Gastrocnemius medialis (tissue), 4 donors: ENCODE measurements around the gene GLT6D1. TPM values are rescaled to one million over a fixed set of nuclear protein-coding genes. Genes with fewer than 3 reads are reported as not detected.

Experiments used
- ATAC-seq, 2 donors: fragments of 150-250 bp; one replicate each; pipeline ENCODE4 v1.9.1; 2016
- DNase-seq, 2 donors: peaks; one replicate each; pipeline ENCODE4 v3.0.0-alpha.2; 2019
- H3K27ac ChIP-seq, 4 donors: fragments of 200-600 bp; sonication (generic); 1 replicate in 1 of 4; 2 replicates in 3 of 4; pipeline ENCODE4 v1.5.1; 2016 to 2018; ENCODE audit warnings: mild to moderate bottlenecking in 2 of 4, moderate library complexity in 1 of 4
- H3K27me3 ChIP-seq, 3 donors: fragments of 200-600 bp; sonication (generic) in 2 of 3; 1 replicate in 1 of 3; 2 replicates in 2 of 3; pipeline versions ENCODE4 v1.5.1 to v1.6.0; 2016 to 2019; ENCODE audit warnings: mild to moderate bottlenecking in 1 of 3, moderate library complexity in 1 of 3
- H3K36me3 ChIP-seq, 2 donors: fragments of 200-600 bp; sonication (generic) in 1 of 2; one replicate each; pipeline ENCODE4 v1.5.1; 2017 to 2018
- H3K4me1 ChIP-seq, 2 donors: fragments of 200-600 bp; sonication (generic) in 1 of 2; one replicate each; pipeline ENCODE4 v1.5.1; 2016 to 2017; ENCODE audit warnings: mild to moderate bottlenecking in 2 of 2
- H3K4me3 ChIP-seq, 4 donors: fragments of 200-600 bp; sonication (generic) in 3 of 4; 1 replicate in 1 of 4; 2 replicates in 3 of 4; pipeline ENCODE4 v1.5.1; 2016 to 2019; ENCODE audit warnings: mild to moderate bottlenecking in 2 of 4
- H3K9me3 ChIP-seq, 3 donors: fragments of 200-600 bp; sonication (generic) in 2 of 3; 1 replicate in 1 of 3; 2 replicates in 2 of 3; pipeline ENCODE4 v1.5.1; 2016 to 2019
- CTCF ChIP-seq, 5 experiments: fragments of 450-650 bp in 3 of 5; fragments of 200-600 bp in 2 of 5; sonication (generic) in 2 of 5; IDR thresholded peaks in 4 of 5; conservative IDR thresholded peaks in 1 of 5; 1 replicate in 4 of 5; 2 replicates in 1 of 5; pipeline ENCODE4 v1.5.1; 2016 to 2019; ENCODE audit warnings: antibody characterized with exemption in 5 of 5, mild to moderate bottlenecking in 3 of 5, moderate library complexity in 3 of 5
- POLR2A ChIP-seq, 2 donors: fragments of 450-650 bp; IDR thresholded peaks; one replicate each; pipeline ENCODE4 v1.6.1; 2017; ENCODE audit warnings: antibody characterized with exemption in 2 of 2, mild to moderate bottlenecking in 2 of 2, moderate library complexity in 2 of 2
- in situ Hi-C, 4 donors: fragments of 200-750 bp; cut with MboI; loops; one replicate each; pipeline versions ENCODE4 v1.15.0 to v1.8.0; 2017; ENCODE audit warnings: low sequenced_read_pairs in 4 of 4
- intact Hi-C: fragments of 100-400 bp; cut with DNase I; formaldehyde crosslinking; loops from one replicate; pipeline ENCODE4 v1.15.1; 2023; ENCODE audit warnings: low total_unique reads
- total RNA-seq, 4 donors: library from RNA; depleted of rRNA; stranded (reverse); fragments of >200 nt; gene quantifications; one replicate each; pipeline versions ENCODE4 v1.1.0 to v1.2.3, GENCODE V29; 2016

GLT6D1 gene
- total RNA-seq, 4 donors from 2014 or later: not detected

- Histone ChIP-seq H3K36me3 (no peaks in the 10 kb centered on the region), H3K4me1 (no peaks in the 10 kb centered on the region), H3K27me3 (peaks cover 0 to 2% (median 0%) of the 10 kb centered on the region in 3 donors), H3K9me3 (no peaks in the 10 kb centered on the region), H3K4me3 (no peak overlapping the region), H3K27ac (no peak overlapping the region)
- intact Hi-C loops (no loop called here), in situ Hi-C loops (no loop called here)
- DNase-seq (no peak), ATAC-seq (no peak)
- TF ChIP-seq POLR2A (IDR thresholded peaks at IDR 0.05) (no peak), CTCF (IDR thresholded peaks at IDR 0.05 in 4 of 5, conservative IDR thresholded peaks at IDR 0.05 in 1 of 5) (no peak)
Measured at GRCh38 chr9:135611875-135612209, 27.5 kb downstream of the GLT6D1 start.

- Histone ChIP-seq H3K9me3 (no peaks in the 10 kb centered on the region), H3K27ac (no peak overlapping the region), H3K4me1 (no peaks in the 10 kb centered on the region), H3K36me3 (no peaks in the 10 kb centered on the region), H3K27me3 (peaks cover 0 to 2% (median 0%) of the 10 kb centered on the region in 3 donors), H3K4me3 (no peak overlapping the region)
- ATAC-seq (no peak), DNase-seq (no peak)
- in situ Hi-C loops: no loop called here
- no peak for TF ChIP-seq POLR2A (IDR thresholded peaks at IDR 0.05)
- no peak for TF ChIP-seq CTCF (IDR thresholded peaks at IDR 0.05 in 4 of 5, conservative IDR thresholded peaks at IDR 0.05 in 1 of 5)
- intact Hi-C loops: no loop called here
Measured at GRCh38 chr9:135611142-135611874, 28.0 kb downstream of the GLT6D1 start.

GRCh38 chr9:135610290-135611141, 28.8 kb downstream of the GLT6D1 start:
- H3K27ac ChIP-seq: no peak overlapping the region
- H3K36me3 ChIP-seq: no peaks in the 10 kb centered on the region
- no peak for ATAC-seq
- H3K27me3 ChIP-seq: peaks cover 0 to 2% (median 0%) of the 10 kb centered on the region in 3 donors
- no peak overlapping the region for H3K4me3 ChIP-seq
- intact Hi-C loops (no loop called here), in situ Hi-C loops (no loop called here)
- no peaks in the 10 kb centered on the region for H3K9me3 ChIP-seq
- no peak for TF ChIP-seq CTCF (IDR thresholded peaks at IDR 0.05 in 4 of 5, conservative IDR thresholded peaks at IDR 0.05 in 1 of 5)
- no peak for TF ChIP-seq POLR2A (IDR thresholded peaks at IDR 0.05)
- no peaks in the 10 kb centered on the region for H3K4me1 ChIP-seq
- DNase-seq: no peak

GRCh38 chr9:135609366-135609955, 29.9 kb downstream of the GLT6D1 start:
- DNase-seq (no peak), ATAC-seq (no peak)
- no peak overlapping the region for H3K27ac ChIP-seq
- intact Hi-C loops: no loop called here
- H3K9me3 ChIP-seq: no peaks in the 10 kb centered on the region
- H3K4me1 ChIP-seq: no peaks in the 10 kb centered on the region
- no peak overlapping the region for H3K4me3 ChIP-seq
- no peaks in the 10 kb centered on the region for H3K27me3 ChIP-seq
- in situ Hi-C loops: no loop called here
- no peaks in the 10 kb centered on the region for H3K36me3 ChIP-seq
- TF ChIP-seq CTCF (IDR thresholded peaks at IDR 0.05 in 4 of 5, conservative IDR thresholded peaks at IDR 0.05 in 1 of 5) (no peak), POLR2A (IDR thresholded peaks at IDR 0.05) (no peak)
